GM18517 (cell line): ENCODE data around the gene EP400.
"Not testable (repeated sequence)": the region's sequence is repeated elsewhere in the genome, so short reads cannot be mapped to it uniquely, and the experiment has no call there.

Experiments
- ATAC-seq: cut with Tn5 transposase; IDR thresholded peaks from one replicate; pipeline ENCODE4 v1.9.1; 2021; ENCODE audit warnings: mild to moderate bottlenecking, moderate library complexity; ENCODE audit not compliant: unreplicated experiment

The EP400 gene

DNA sequence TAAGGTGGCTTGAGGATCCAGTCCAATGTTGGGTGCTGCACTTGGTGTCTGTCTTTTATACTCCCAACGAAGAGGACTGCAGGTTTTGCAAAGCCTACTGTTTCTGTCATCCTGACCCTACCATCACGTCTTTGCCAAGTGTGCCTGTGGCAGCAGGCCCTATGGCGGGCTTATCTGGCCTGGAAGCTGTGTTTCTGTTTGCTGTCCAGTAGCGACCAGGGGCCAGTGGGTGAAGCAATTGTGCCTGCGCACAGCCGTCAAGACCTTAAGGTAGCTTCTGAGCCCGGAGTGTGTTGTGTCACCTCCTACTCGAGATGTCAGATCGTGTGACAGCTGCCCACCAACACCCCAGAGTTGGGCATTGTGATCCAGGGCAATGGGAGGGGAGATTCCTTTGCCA is 131.7 kb downstream of the EP400 start:
- ATAC-seq, result no peak

DNA sequence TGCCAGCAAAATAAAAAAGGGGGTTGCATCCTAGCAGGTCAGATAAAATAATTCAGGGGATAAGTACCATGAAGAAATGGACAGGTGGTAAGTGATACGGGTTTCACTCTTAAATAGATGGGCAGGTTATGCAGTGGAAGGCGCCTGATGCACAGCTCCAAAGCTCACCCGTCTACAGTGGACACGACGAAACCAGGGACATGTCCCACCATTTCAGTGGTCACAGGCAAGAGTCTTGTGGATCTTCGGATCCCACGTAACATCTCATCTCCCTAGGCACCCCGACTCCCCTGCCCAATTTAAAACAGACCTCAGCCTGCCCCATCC is 133.8 kb downstream of the EP400 start:
- ATAC-seq, result no peak

DNA sequence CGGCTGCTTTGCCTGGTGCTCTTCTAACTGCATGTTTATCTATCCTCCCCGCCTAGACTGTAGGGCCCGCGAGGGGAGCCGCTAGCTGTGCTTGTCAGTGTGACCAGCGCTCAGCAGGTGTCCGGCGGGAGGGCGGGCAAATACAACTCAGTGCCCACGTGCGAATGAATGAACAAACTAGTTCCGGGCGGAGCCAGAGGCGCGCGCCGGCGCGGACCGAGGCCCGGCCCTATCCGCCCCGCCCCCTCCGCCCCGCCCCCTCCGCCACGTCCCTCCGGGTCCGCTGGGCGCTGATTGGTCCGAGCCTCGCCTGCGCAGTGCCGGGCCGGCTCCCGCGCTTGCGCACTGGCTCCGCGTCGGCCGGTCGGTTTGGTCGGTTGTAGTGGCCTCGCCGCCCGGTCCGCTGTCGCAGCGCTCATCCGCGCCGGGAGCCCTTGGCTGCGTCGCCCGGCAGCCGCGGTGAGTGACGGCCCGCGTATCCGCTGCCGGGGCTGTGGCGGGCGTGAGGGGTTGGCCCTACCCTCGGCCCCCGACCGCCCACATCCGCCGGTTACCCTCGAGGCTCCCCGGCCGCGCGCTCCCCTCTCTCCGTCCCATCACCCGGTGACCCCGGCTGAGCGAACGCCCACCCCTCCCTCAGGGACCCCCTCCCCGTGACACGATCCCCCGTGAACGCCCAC is 134.3 kb downstream of the EP400 start:
- ATAC-seq, result peak; percentile 83

DNA sequence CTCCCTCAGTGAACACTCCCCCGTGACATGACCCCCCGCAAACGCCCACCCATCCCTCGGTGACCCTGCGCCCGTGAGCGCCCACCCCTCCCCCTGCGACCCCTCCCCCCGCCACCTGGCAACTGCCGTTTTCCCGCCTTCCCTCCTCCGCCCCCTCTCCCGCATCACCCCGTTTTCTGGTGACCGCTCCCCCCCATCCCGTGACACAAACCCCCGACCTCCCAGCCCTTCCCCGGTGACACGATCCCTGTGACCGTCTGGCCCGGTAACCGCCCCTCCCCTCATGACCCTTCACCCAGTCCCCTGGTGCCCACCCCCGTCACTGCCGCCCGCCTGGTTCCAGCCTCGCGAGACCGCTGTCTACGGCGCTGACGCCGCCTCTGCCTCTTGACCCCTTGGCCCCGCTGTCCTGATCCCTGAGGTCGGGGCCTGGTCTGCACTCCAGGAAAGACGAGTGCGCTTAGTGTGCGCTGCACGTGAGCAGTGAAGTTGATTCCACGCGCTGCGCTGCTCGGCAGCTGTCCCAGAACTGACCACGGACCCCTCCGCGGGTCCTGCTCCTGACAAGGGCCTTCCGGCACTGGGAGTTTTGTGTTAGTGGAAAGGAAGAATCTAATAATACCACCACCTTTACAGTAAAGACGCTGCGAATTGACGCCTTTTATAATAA is 135.0 kb downstream of the EP400 start:
- no peak for ATAC-seq

DNA sequence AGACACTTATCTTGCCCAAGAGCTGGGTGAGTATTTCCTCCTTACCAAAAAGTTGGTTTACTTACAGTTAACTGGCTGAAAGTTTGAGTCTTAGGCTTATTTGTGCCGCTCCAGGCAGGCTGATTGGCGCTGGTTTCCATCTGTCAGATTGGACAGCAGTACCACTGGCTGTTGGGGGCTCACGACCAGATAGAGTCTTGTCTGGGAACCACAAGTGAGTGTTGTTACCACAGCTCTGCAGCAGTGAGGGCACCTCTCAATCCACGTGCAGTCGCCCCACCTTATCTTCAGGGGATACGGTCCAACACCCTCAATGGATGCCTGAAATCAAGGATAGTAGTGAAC is 135.5 kb downstream of the EP400 start:
- ATAC-seq, result no peak

DNA sequence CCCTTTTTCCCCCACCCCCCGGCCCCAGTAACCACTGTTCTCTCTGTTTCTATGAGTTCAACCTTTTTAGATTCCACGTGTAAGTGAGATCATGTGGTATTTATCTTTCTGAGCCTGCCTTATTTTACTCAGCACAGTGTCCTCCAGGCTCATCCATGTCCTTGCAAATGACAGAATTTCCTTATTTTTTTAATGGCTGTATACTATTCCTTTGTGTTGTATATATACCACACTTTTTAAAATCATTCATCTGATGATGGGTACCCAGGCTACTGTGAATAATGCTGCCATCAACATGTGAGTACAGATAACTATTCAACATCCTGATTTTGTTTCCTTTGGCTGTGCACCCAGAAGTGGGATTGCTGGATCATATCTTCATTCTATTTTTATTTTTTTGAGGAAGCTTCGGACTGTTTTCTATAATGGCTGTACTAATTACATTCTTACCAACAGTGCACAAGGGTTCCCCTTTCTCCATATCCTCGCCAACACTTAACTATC is 139.7 kb downstream of the EP400 start:
- ATAC-seq, result no peak

DNA sequence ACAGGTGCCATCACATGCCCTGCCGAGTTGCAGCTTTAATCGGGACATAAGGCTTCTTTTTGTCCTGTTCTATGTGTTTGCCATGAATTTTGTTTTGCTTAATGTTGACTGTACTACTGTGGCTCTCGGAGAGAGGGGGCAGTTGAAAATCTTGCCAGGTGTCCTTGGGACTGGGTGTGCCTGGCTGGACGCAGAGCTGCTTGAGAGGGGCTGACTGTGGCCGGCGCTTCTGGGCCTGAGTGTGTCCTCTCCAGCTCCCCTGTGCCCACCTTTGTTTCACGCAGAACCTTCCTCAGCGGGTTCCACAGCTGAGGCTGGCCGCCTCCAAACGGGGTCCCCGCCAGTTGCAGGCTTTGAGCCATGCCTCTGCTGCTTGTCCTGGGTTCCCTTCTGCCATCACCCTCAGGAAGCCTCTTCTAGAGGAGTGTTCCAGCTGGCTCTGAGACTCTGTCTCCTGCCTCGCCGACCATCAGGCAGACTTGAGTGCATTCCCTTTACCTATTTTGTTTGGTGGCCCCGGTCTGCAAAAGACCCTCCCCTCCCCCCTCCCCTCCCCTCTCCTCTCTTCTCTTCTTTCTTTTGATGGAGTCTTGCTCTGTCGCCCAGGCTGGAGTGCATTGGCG is 144.6 kb downstream of the EP400 start:
- no peak for ATAC-seq

DNA sequence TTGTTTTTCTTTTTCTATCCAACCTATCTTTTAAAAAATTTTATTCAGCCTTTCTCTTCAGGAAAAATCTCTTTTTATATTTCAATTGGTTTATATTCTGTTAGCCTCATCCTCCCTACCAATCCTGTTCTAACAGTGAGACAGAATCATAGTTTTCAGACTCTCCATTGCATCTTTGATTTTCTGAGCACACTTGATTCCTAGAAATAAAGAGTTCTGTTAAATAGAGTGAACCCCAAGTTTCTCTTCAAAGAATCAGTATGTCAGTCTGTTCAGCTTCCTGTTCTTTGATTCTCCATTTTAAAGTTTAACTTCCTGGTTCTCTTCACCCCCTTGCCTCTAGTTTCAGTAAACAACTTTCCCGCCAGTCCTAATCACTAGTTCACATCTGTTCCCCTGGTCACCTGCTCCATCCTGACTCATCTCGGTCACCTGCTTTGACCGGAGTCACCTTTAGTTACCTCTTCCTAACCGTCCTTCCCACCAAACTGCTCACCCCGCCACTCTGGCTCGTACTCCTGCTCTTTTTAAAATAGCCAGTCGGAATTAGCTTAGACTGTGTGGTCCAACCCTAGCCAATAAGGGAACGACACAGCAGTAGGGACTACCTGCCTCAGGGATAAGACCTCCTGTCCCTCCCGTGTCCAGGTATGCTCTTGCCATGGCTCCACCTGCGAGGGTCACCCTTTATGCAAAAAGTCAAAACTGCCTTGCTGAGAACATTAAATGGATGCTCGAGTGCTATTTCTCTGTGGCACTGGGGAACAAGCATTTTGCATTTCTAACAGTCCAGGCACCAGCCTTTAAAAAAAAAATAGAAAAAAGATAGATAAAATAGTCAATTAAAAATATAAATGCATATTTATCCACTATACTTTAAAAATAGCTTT is 146.0 kb downstream of the EP400 start:
- ATAC-seq, result no peak

DNA sequence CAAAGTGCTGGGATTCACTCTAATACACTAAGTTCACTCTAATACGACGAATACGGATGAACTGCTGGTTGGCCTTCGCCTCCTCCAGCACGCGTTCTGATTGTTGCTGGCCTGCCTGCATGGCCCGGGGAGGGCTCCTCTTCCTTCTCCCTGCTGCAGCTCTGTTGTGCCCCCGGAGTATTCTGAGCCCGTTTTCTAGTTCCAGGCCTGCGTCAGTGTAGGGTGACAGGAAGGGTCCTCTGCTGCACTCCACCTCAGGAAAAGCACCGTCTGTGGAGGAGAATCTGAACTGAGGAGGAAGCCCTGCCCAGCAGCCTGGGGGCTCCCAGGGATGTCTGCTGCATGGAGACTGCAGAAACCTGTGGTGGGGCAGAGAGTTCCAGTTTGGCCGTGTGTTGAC is 150.0 kb downstream of the EP400 start:
- ATAC-seq, result no peak

DNA sequence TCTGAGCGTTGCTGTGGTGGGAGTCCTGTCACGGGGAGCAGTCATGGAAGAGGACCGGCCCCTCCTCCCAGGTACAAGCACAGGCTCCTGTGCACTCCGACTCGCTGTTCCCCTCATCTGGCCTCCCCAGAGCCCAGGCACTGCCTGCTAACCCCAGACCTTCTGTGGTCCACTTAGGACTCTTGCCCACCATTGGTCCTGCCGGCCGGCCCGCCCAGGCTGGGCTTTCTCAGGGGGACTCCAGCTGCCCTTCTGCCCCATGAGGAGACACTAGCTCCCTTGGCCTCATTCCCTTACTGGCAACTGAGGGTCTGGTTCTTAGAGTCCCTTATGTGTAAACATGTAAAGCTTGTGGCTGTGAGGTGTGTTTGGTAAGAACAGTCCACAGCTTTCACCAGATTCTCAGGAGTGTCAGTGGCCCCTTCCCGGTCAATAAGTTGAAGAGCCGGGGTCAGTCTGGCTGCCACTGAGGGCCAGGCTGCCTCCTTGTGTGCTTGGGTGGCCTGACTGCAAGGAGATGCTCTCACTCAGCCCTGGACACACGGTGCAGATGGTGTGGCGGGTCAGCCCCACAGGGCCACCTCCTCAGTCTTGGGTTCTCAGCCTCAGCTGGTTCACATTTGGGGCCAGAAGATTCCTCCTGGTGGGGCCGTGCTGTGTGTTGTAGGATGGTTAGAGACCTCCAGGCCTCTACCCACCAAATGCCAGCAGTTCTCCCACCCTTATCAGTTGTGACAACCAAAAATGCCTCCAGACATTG is 150.7 kb downstream of the EP400 start:
- no peak for ATAC-seq

DNA sequence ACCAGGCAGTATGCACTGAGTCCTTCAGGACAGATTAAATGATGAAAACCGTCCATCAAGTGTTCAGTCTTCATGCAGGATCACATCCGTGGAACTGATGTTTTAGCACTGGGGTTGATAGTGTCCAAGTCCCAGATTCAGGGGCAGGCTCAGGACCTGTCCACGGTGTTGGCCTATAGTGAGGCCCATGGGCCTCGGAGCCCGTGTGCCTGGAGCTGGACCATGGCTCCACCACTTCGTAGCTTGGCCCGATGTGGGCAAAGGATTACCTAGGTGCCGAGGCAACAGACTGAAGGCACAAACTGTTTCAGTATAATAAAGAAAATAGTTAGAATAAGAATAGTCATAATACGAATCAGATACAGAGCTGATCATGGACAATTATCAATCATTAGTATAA is 152.6 kb downstream of the EP400 start:
- no peak for ATAC-seq

DNA sequence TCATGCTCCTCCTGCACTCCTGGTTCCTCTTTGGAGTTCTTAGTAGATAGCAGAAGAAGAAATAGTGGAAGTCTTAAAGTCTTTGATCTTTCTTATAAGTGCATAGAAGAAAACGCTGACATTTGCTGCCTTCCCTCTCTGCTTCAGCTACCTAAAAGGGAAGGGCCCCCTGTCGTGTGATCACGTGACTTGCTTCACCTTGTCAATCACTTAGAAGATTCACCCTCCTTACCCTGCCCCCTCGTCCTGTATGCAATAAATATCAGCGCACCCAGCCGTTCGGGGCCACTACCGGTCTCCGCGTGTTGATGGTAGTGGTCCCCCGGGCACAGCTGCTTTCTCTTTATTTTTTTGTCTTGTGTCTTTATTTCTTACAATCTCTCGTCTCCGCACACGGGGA is 153.3 kb downstream of the EP400 start:
- not testable (repeated sequence) for ATAC-seq

DNA sequence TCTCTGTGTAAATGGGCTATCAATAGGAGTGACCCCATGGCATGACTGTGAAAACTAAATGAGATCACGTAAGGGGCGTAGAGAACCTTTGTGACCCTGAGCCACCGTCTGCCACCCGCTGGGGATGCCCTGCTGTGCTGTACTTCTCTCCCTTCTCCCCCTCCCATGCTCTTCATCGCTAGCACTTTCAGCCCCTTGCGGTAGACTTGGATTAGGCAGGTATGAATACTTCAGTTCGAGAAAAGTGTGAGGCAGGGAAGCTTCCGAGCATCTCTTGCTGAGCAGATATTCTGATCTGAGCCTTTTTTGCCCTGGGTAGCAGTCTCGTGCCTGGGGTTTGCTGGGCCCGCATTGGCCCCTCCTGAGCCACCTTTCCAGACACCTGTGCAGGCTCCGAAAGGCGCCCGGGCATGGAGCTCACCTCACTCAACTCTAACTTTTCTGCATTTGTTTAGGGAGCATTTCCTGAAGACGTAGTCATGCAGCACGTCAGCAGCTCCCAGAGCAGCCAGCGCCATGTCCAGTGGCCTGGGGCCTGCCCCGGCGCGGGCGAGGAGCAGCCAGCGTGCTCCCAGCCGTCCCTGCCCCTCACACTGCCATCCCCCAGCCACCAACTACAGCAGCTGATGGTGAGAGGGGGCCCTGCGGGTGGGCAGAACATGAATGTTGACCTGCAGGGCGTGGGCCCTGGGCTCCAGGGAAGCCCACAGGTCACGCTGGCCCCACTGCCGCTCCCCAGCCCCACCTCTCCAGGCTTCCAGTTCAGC is 154.0 kb downstream of the EP400 start:
- no peak for ATAC-seq

DNA sequence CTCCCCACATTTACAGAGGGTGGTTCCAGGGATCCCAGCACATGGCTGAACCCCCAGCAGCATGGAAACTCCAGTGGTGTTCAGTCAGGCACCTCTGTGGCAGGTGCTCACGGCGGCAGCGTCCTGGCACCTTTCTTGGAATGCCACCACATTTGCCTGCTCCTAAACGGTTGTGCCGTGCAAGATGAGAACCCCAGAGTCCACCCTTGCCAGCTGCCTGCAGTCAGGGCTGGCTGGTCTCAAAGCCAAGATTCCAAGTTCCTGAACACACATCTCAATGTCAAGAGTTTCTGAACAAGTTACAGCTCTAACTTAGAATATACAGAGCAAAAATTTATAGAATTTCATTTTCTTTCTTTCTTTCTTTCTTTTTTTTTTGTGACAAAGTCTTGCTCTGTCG is 155.7 kb downstream of the EP400 start:
- ATAC-seq, result no peak

DNA sequence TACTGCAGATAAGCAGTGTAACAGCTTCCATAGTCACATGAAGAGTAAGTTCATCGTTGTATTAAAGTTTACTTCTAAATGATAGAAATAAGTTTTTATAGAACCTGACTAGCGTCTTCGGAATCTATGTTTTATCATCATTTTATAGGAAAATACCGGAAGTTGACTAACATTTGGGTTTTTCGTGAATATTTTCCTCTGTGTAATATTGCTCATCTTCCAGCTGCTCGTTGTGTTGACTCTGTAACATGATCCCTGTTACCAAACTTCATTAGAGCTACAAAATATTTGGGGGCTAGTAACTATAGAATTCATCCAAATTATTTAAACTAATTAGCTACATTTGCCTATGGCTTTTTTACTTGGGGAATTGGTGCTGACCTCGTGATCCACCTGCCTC is 157.2 kb downstream of the EP400 start:
- ATAC-seq, result no peak

DNA sequence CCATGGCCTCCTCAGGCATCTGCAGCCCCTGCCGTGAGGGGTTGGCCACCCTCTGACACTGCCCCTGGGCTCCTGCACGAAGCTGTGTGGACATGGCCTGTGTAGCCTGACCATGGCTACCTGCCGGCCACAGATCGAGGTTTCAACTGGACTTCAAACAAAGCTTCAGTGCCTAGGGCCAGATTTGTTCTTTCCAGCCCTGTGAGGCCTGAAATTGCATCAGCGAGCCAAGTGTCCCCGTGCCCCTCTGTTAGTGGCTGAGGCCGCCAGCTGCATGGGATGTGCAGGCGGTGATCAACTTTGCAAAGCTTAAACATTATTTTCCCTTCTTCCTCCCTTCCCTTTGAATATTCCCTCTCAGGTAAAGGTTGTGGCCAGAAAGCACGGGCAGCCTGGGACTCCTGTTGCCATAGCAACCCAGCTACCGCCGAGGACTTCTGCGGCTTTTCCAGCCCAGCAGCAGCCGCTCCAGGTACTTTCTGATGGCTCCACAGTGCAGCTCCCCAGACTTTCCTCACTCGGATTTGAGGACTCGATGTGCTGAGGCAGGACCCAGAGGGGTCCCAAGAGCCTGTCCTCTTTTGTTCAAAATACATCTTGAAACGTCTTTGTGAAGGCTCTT is 158.6 kb downstream of the EP400 start:
- ATAC-seq, result no peak

DNA sequence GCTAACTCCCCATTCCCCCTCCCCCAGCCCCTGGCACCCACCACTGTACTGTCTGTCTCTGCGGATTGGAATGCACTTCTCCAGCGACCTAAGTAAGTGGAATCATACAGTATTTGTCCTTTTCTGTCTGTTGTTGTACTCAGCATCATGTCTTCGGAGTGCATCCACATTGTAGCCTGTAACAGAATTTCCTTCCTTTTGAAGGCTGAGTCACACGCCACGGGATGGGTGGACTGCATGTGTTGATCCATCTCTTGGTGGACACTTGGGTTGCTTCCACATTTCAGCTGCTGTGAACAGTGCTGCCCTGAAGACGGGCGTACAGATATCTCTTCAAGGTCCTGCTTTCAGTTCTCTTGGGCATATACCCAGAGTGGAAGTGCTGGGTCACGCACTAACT is 160.0 kb downstream of the EP400 start:
- no peak for ATAC-seq

DNA sequence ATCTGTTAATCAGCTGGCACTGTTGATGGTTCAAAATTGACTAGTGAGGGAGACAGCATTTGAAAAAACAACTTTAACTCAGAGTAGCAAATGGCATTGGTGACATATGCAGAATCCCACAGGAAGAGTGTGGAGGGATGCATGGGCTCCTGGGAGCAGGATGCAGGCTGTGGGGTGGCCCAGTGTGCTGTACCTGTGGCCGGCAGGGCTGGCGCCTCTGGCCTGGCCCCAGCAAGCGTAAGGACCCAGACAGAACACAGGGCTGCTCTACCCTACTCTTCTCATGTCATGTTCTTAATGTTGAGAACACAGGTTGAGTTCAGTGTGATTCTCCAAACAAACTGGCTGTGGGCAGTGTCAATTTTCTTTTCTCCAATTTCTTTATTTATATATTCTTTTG is 160.9 kb downstream of the EP400 start:
- ATAC-seq, result no peak

DNA sequence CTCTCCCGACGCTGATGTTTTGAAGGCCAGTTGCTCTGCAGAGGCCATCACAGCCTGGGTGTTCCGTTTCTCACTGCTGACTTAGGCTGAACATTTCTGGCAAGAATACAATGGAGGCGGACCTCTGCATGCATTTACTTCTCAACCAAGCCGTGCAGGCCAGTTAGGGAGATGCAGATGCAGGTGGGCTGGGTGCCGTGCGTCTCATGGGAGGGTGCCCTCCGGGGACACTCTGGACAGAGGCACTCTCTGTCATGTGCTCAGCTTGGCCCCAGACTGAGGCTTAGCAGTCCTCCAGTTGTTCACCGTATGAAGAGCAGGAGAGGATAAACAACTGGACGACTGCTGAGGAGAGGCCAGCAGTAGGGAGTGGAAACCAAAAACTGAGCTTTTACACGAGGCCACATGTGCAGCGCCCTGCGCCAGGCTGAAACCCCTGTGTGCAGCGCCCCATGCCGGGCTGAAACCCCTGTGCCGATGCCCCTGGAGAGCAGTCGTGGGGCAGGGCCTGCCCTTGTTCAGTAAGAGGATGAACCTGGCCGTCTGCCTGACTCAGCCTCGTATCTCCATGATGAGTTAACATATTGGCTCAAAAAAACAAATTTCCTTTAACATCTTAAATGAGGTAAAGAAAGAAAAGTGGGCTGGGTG is 162.0 kb downstream of the EP400 start:
- no peak for ATAC-seq
